Psoas muscle (tissue), 8 donors: ENCODE results near the gene SGSH. TPM values are rescaled to one million over a fixed set of nuclear protein-coding genes. Genes with fewer than 3 reads are reported as not detected.

Experiments
- ATAC-seq, 4 donors: fragments of 200-7000 bp; cut with Tn5 transposase; one replicate each; pipeline ENCODE4 v1.9.1; 2020; ENCODE audit warnings: moderate library complexity in 3 of 4, mild to moderate bottlenecking in 2 of 4
- DNase-seq, 2 donors: peaks; one replicate each; pipeline ENCODE4 v3.0.0-alpha.2; 2020
- H3K27ac ChIP-seq: fragments of 200-600 bp; one replicate; pipeline ENCODE4 v1.8.0; 2022
- H3K27me3 ChIP-seq, 3 donors: fragments of 200-600 bp in 1 of 3; one replicate each; pipeline versions ENCODE4 v1.6.1 to v1.8.0; 2013 to 2022; ENCODE audit warnings: low read length in 2 of 3, mild to moderate bottlenecking in 2 of 3, moderate library complexity in 1 of 3; ENCODE audit not compliant: insufficient read depth in 3 of 3
- H3K36me3 ChIP-seq, 2 donors: fragments of 200-600 bp in 1 of 2; one replicate each; pipeline versions ENCODE4 v1.6.1 to v1.8.0; 2013 to 2022; ENCODE audit warnings: low read depth in 1 of 2, mild to moderate bottlenecking in 1 of 2, moderate library complexity in 1 of 2; ENCODE audit not compliant: insufficient read depth in 1 of 2
- H3K4me1 ChIP-seq: fragments of 200-600 bp; one replicate; pipeline ENCODE4 v1.8.0; 2022
- H3K4me3 ChIP-seq: fragments of 200-600 bp; one replicate; pipeline ENCODE4 v1.8.0; 2022; ENCODE audit warnings: mild to moderate bottlenecking
- H3K9me3 ChIP-seq: fragments of 200-600 bp; one replicate; pipeline ENCODE4 v1.8.0; 2022
- CTCF ChIP-seq: fragments of 200-600 bp; IDR thresholded peaks from one replicate; pipeline ENCODE4 v1.8.0; 2022; ENCODE audit warnings: antibody characterized with exemption
- WGBS, 3 donors: extraction: QIAGEN DNeasy Blood & Tissue Kit; methylation state at CpG; one replicate each; pipeline versions ENCODE4 v1.1.6 to v1.1.7; 2013; 5-methylcytosine and 5-hydroxymethylcytosine counted together
- intact Hi-C, 2 donors: fragments of 100-400 bp; cut with DNase I; formaldehyde crosslinking; loops; one replicate each; pipeline versions ENCODE4 v1.11.0 to v1.14.2; 2022
- polyA plus RNA-seq, 3 donors: library from polyadenylated mRNA; stranded (reverse); fragments of 200-250 nt; gene quantifications; one replicate each; pipeline ENCODE4 v1.2.3, GENCODE V29; 2013
- total RNA-seq, 4 donors: library from RNA; stranded (reverse); fragmentation: NEBNext Ultra II Directional in 2 of 4; extraction: Animal tissue kit (Norgen Biotek cat#: 25700) in 2 of 4; gene quantifications; one replicate each; pipeline versions ENCODE4 v1.2.1 to v1.2.4, GENCODE V29; 2021 to 2023
- donor health status: healthy with polysubstance abuse.
- donor health status: DM: no; HTN: no; CAD: no; lungs with moderate emphysema.
- donor health status: Bipolar disorder and iron deficiency.
- donor health status: healthy.
- donor health status: DM: yes; HTN: yes; CAD: no.
- donor health status: DM: no; HTN: no; CAD: no.
- donor health status: DM: no; HTN: no; CAD: no.
- donor health status: DM: yes; HTN: yes; CAD: no.

SGSH gene
- total and polyA plus RNA-seq, 7 donors, result 4.7 to 16.6 (median 5.6) TPM

DNA sequence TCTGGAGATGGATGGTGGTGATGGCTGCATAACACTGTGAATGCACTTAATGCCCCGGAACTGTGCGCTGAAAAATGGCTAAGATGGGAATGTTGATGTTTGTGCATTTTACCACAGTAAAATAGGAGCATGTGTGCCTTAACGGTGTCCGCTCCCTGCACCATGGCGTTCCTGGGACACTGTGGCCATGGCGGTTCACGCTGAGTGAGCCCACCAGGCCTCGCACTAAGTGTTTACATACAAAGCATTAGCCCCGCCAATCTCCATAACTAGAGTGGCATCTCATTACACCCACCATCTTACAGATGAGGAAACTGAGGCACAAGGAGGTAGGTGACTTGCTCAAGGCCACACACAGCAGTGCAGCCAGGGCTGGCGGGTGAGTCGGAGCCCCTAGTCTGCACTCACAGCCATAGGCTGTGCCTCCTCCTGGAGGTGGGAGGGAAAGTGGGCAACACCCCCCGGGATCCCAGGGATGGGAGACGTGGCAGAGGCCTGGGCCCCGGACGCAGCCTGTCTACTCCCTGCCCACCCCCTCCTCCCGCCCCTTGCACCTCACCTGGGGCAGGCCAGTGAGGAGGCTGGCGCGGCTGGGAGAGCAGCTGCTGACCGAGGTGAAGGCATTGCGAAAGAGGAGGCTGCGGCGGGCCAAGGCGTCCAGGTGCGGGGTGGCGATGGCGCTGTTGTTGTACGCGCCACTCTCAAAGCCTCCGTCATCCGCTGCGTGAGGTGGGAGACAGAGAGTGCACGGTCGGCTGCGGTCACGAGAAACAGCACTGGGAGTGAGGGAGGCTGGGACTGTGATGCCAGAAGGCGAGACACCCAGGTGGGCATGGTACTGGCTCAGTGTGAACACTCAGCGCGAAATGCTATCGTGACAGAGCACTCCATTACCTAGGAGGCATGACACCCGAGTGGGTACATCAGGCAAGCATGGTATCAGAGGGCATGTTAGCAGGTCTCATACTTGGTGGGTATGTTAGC, 3.4 kb downstream of the SGSH start:
- DNase-seq, result no peak
- WGBS, 3 donors, result 95 to 96% (median 95%) methylated on average over 39 to 40 of the region's 40 CpGs
- intact Hi-C loops, result loop anchor here in 1 of 2 donors (5.0 kb wide), 2 partner anchors 46 to 69 kb away; partner anchors contain the start of genes EIF4A3 and RNF213
- Histone ChIP-seq H3K27ac (no peak overlapping the region), H3K27me3 (no peaks in the 10 kb centered on the region), H3K9me3 (no peaks in the 10 kb centered on the region), H3K4me3 (no peak overlapping the region), H3K36me3 (peaks cover 0 to 60% of the 10 kb centered on the region in 2 donors), H3K4me1 (peaks cover 6% of the 10 kb centered on the region)
- no peak for ATAC-seq
- no peak for TF ChIP-seq CTCF

GRCh38 chr17:80214878-80215210, 5.3 kb downstream of the SGSH start:
- Histone ChIP-seq H3K9me3 (no peaks in the 10 kb centered on the region), H3K4me3 (no peak overlapping the region), H3K4me1 (no peaks in the 10 kb centered on the region), H3K27ac (no peak overlapping the region), H3K36me3 (peaks cover 4 to 79% of the 10 kb centered on the region in 2 donors), H3K27me3 (no peaks in the 10 kb centered on the region)
- ATAC-seq (no peak), DNase-seq (no peak)
- intact Hi-C loops, result loop anchor here in 1 of 2 donors (5.0 kb wide), 2 partner anchors 47 to 68 kb away; partner anchors contain the start of genes EIF4A3 and RNF213
- WGBS, 3 donors, result 86 to 90% (median 88%) methylated on average over 15 to 17 of the region's 17 CpGs
- no peak for TF ChIP-seq CTCF

GRCh38 chr17:80214012-80214877, 5.9 kb downstream of the SGSH start:
- Histone ChIP-seq H3K4me1 (no peaks in the 10 kb centered on the region), H3K27me3 (no peaks in the 10 kb centered on the region), H3K4me3 (no peak overlapping the region), H3K36me3 (peaks cover 4 to 84% of the 10 kb centered on the region in 2 donors), H3K27ac (no peak overlapping the region), H3K9me3 (no peaks in the 10 kb centered on the region)
- no peak for ATAC-seq
- no peak for DNase-seq
- intact Hi-C loops, result no loop called here
- 93% methylated on average over 46 to 48 of the region's 48 CpGs for WGBS, 3 donors
- TF ChIP-seq CTCF, result no peak

DNA sequence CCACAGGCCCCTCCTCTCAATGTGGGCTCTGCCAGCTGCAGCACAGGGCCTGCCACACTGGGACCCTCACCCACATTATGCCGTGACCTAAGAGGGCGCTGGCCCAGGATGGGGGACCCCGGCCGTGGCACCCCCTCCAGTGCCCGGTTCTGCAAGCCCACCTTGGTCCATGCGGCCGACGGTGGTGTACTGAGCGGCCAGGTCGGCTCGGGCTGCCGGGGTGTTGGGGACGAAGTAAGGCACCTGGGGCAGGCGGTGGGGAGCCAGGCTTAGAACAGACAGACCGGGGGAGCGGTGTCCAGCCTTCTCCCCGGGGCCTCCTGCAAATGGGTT, 6.5 kb downstream of the SGSH start:
- no peak overlapping the region for H3K4me3 ChIP-seq
- TF ChIP-seq CTCF, result no peak
- intact Hi-C loops, result no loop called here
- ATAC-seq, result no peak
- no peak overlapping the region for H3K27ac ChIP-seq
- 95 to 96% (median 95%) methylated on average over 15 to 17 of the region's 17 CpGs for WGBS, 3 donors
- H3K36me3 ChIP-seq, result peaks cover 4 to 90% of the 10 kb centered on the region in 2 donors
- no peaks in the 10 kb centered on the region for H3K27me3 ChIP-seq
- no peaks in the 10 kb centered on the region for H3K9me3 ChIP-seq
- no peak for DNase-seq
- H3K4me1 ChIP-seq, result no peaks in the 10 kb centered on the region
